DMS 273 (cell line): Measurements from ENCODE around the gene EYS.

Experiments
- DNase-seq: peaks from one replicate; lab custom pipeline; 2025; ENCODE audit not compliant: unreplicated experiment; lab: John Stamatoyannopoulos, UW

The EYS gene

DNA sequence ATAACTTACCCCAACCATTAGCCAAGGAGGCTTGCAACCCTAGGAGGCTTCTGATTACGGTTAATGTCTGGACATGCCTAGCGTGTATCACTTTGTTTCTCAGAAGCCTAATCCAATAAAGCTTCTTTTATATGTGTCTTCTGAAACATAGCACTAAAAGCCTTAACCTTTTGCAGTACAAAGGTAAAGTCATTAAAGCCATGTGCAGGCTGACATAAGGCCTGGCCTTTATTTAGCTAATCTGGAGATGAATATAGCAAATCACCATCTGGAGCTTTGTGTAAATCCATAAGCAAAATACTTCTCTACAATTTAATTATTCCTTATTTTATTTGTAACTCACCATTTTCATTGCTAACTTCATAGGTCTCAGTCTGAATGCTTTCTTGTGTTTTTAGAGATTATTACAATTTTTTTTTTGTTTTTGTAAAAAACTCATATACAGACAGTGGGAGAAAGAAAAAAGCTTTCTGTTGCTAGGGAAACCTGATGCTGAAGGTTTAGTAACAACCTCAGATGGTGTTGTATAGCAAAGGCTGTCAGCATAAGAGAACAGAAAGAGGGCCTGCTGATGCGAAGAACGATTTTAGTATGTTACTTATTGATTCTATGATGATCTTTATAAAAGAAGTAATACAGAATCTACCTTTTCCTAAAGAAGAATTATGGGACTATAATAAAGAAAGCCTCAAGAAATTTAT, at the start of gene EYS:
EYS (minus strand) TSS at position 101 of the 701 bp plus-strand sequence. CDS start 211,816 bp downstream, outside the sequence.
- DNase-seq = peak; percentile 97

- DNase-seq = no peak
Observed at GRCh38 chr6:65746302-65746701, 39.3 kb upstream of the EYS start.

- no peak for DNase-seq
Observed at GRCh38 chr6:65745614-65746013, 38.6 kb upstream of the EYS start.

- no peak for DNase-seq
Observed at GRCh38 chr6:65728879-65729479, 22.0 kb upstream of the EYS start.

- DNase-seq = no peak
Observed at GRCh38 chr6:65719101-65719500, 12.1 kb upstream of the EYS start.

GRCh38 chr6:65711531-65711930, 4.5 kb upstream of the EYS start:
- no peak for DNase-seq

GRCh38 chr6:65709099-65709830, 2.2 kb upstream of the EYS start:
- DNase-seq = peak; percentile 11

- DNase-seq = peak; percentile 34
Observed at GRCh38 chr6:65708162-65708561, 1.1 kb upstream of the EYS start.

GRCh38 chr6:65706436-65706835, 590 bp downstream of the EYS start:
- peak; percentile 58 for DNase-seq

DNA sequence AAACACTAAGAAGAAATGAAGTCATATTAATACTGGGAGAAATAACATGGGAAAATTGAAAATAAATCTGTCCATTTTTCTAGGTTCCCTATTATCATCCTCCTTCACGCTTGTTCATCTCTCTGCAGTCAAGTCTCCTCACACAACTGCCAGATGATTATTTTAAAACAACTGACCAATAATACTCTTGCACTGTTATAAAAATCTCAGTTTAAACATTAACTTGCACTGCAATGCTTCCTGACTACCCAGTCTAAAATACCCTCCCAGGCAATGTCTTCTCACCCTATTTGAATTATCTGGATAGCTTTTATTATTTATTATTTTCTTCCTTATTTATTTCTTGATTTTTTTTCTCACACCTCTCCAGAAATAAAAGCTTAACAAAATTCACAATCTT, 5.7 kb downstream of the EYS start:
- DNase-seq = peak; percentile 38

GRCh38 chr6:65700561-65700960, 6.5 kb downstream of the EYS start:
- DNase-seq = peak; percentile 82

DNA sequence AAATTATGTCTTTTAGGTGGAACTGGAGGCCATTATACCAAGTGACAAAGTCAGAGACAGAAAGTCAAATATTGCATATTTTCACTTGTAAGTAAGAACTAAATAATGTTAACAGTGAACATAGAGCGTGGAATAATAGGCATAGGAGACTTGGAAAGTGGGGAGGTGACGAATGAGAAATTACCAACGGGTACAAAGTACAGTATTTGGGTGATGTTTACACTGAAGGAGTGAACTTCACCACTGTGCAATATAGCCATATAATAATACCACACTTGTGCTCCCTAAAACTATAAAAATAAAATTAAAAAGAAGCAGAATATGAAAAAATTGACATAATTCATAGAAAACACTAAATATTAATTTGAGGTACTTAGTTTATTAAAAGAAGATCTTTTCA, 14.9 kb downstream of the EYS start:
- DNase-seq = no peak

GRCh38 chr6:65680232-65680631, 26.8 kb downstream of the EYS start:
- no peak for DNase-seq

GRCh38 chr6:65671922-65672321, 35.1 kb downstream of the EYS start:
- DNase-seq = no peak

- peak; percentile 27 for DNase-seq
Observed at GRCh38 chr6:65667916-65668656, 38.9 kb downstream of the EYS start.

- DNase-seq = no peak
Observed at GRCh38 chr6:65650086-65650485, 56.9 kb downstream of the EYS start.

DNA sequence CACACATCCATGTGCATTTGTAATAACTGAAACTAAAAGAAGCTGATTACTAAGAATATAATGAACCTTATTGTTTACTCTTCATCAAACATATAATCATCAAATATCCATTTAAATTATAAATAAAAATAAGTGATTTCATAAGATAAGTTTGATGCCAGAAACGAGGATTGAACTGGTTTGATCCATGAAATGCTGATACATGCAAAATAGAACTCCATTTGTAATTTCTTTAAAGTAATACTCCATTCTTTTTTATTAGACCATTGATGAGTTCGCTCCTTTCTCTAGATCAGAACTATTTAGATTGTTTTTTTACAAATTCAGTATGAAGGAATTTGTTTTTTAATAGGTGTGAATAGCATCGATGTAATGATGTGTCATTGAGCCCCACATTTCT, 57.6 kb downstream of the EYS start:
- DNase-seq = no peak

DNA sequence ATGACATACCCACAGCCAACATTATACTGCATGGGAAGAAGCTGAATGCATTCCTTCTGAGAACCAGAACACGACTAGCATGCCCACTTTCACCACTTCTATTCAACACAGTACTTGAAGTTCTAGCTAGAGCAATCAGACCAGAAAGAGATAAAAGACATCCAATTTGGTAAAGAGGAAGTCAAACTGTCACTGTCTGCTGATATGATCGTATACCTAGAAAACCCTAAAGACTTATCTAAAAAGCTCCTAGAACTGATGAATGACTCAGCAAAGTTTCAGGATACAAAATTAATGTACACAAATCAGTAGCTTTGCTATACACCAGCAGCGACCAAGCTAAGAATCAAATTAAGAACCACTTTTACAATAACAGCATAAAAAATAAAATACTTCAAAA, 60.5 kb downstream of the EYS start:
- DNase-seq = no peak

DNA sequence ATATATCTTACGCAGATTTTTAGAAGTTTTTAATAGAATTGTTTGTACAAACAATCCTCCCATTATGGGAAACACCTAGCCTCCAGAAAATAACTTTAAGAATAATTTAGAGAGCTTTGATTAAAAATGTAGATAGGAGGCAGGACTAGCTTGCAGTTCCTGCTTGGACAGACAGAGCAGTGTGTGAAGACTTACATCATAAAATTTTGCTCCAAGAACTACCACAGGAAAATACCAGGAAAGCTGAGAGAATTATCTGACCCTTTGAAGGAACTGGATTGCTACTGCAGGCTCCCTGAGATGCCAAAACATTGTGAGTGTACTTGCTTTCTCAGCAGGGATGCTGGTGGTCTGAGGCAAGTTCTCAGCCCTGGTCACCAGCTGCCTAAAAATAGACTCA, 64.2 kb downstream of the EYS start:
- DNase-seq = no peak

DNA sequence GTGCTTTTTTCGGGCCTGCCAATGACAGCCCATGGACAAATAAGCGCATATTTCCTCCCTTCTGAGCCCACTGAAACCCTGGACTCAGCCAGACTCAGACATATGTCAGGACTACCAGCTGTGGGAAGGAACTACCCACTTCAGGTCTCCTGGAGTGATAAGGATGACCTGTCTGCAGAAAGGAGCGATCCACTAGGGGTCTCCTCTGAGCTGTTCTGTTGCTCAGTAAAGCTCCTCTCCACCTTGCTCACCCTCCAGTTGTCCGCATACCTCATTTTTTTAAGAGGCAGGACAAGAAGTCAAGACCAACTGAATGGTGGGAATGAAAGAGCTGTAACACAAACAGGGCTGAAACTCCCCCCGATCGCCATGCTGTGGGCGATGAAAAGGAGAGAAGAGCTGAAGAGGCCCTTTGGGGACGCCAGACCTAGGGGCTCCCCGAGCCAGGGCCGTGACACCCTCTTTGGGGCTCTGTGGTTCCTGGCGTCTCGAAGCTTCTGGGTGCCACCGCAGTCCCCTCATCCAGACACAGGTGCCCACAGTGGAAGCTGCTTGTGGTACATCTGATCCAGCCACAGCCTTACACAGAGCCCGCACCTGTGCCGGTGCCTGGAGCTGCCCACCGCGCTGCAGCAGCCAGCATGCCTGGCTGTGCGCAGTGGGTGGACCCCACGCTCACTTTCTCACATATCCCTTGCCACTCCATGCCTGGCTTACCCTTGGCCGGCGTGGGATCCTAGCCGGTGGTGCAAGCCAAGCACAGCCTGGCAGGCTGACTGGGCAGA, 68.8 kb downstream of the EYS start:
- DNase-seq = peak; percentile 73
